CD4-positive, alpha-beta T cell treated with Interleukin-2 at 100 ng/mL for 4 hours (primary cell): ENCODE results near the gene DNAH17.
"Not testable (repeated sequence)": the region's sequence is repeated elsewhere in the genome, so short reads cannot be mapped to it uniquely, and the experiment has no call there.

Source experiments
- DNase-seq: peaks from one replicate; pipeline ENCODE4 v3.0.0-alpha.2; 2020; ENCODE audit warnings: low spot score

The DNAH17 gene

DNA sequence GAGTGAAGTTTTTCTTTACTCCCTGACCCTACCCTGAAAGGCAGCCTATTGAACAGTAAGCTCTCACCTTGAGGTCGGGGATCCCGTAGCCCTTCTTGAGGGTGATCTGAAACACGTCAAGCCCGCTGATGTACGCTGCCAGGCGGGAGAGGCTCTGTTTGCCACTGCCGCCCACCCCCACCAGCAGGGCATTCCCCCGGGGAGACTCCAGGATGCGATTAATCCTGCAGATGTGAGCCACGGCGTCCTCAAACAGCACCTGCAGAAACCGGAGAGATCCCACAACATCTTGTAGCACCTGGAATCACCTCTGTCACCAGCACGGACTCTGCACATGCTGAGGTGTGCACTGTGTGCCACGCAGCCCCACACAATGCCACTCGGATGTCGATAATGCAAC, 102.0 kb downstream of the DNAH17 start:
- no peak for DNase-seq

DNA sequence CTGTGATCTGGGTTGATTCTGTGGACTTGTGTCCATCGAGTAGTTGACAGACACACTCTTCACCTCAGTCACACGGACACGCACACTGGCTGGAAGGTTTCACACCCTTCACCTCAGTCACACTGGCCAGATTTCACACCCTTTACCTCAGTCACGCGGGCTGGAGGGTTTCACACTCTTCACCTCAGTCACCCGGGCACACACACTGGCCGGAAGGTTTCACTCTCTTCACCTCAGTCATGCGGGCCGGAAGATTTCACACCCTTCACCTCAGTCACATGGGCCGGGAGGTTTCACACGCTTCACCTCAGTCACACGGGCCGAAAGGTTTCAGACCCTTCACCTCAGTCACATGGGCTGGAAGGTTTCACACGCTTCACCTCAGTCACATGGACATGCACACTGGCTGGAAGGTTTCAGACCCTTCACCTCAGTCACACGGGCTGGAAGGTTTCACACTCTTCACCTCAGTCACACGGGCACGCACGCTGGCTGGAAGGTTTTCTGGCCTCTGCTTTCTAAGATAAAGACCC, 102.5 kb downstream of the DNAH17 start:
- peak; percentile 16 for DNase-seq

DNA sequence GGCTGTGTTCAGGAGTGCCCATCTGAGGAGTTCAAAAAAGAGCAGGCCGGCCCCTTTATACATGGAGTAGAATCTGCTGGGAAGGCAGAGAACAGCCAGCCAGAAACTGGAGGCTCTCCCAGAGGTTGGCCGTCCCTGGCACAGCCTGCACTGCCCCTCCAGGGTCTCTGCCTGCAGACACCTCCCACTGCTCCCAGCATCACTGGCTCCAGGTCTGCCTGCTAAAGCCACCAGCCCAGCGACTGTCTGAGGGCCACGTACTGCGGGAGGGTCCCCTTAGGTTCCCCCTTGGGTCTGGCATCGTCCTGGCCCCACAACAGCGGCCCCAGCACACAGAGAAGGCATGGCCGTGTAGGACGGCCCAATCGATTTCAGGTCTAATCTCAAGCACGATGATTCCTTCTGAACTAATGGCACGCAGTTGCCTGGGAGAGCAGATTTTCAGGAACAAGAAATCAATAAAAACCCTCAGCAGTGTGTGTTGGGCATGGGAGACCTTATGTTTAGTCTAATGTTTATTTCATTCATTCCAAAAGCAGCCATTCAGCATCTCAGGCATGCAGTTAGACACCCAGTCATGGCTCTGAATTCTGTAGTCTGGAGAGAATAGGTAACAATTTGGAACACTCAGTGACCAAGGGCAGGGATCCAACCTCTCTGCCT, 103.1 kb downstream of the DNAH17 start:
- DNase-seq, result no peak

- DNase-seq, result no peak
Measured at GRCh38 chr17:78472035-78472905, 104.9 kb downstream of the DNAH17 start.

- no peak for DNase-seq
Measured at GRCh38 chr17:78471635-78472034, 105.6 kb downstream of the DNAH17 start.

GRCh38 chr17:78469443-78469842, 107.8 kb downstream of the DNAH17 start:
- DNase-seq, result no peak

DNA sequence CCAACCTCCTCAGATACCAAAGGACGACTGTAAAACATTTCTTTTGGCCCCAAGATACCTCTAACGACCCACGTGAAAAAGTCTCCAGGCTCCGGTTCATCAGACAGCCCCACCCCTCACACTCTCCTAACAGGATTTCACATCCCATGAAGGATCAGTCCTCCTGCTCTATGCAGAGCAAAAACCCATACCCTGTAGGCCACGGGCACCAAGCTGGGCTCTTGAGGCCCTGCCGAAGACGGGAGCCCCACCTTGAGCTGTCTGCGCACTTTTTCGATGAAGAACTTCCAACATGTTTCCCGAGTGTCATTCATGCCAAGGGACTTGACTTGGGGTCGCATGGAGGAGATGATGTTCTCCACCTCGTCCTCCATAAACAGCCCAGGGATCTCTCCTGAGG, 108.8 kb downstream of the DNAH17 start:
- no peak for DNase-seq

GRCh38 chr17:78466786-78467715, 110.1 kb downstream of the DNAH17 start:
- DNase-seq, result no peak

DNA sequence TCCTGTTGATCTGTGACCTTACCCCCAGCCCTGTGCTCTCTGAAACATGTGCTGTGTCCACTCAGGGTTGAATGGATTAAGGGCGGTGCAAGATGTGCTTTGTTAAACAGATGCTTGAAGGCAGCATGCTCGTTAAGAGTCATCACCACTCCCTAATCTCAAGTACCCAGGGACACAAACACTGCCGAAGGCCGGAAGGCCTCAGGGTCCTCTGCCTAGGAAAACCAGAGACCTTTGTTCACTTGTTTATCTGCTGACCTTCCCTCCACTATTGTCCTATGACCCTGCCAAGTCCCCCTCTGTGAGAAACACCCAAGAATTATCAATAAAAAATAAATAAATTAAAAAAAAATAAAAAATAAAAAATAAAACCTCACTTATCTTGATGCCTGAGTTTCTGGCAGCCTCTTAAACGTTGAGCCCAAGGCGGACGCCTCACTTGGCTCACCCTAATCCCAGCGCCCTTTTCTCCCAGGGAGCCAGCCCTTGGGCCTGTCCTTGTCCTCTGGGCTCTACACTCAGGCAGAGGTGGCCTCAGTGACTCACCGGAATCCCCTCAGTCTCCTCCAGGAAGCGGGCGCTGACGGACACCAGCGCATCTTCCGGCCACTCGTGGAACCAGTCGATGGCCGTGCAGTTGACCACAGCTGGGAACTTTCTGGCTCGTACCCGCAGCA, 110.9 kb downstream of the DNAH17 start:
- not testable (repeated sequence) for DNase-seq

GRCh38 chr17:78462148-78462547, 115.0 kb downstream of the DNAH17 start:
- DNase-seq, result no peak

DNA sequence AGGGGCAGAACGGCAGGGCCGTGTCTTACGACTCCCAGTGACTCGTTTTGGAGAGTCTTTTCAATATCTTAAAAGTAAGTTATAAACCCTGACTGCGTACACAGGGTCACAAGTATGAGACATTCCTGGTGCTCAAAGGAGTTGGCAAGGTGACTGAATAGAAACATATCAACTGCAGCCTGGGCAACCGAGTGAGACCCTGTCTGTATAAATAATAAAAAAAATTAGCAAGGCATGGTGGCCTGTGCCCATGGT, 115.5 kb downstream of the DNAH17 start:
- DNase-seq, result no peak

DNA sequence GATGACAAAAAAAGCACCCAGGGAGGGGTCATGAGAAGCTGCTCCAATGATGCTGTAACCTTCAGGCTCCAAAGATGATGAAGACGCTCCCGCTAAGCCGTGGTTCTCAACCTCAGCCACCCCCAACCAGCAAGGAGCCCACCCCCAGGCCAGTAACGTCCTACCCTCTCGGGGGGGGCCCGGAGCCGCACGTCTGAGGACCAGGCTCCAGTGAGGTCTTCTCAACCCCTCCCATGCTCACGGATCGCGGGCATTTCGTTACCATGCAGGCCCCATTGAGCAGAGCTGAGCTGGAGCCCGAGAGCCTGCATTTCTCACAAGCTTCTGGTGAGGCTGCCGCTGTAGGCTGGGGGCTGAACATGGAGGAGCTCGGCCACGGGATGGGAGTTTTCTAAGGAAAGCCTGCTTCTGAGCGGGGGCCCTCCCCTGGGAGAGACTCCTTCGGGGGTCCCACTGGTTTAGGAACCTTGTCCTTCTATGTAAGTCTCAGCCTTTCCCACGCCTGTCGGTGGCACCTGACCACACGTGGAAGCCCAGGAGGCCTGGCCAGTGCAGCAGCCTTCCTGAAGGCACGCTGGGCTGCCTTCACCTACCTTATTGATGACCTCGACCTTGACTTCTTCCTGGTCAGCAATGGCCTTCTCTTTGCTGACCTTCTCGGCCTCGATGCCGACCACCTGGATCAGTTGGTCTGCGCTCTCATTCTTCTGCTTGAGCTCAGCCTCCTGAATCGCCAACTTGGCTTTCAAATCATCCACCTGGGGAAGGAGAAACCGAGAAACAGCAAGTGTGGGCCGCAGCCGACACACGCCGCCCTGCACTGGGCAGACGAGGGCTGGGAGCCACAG, 116.0 kb downstream of the DNAH17 start:
- no peak for DNase-seq

- no peak for DNase-seq
Measured at GRCh38 chr17:78460176-78460675, 117.0 kb downstream of the DNAH17 start.

- no peak for DNase-seq
Measured at GRCh38 chr17:78459696-78460095, 117.5 kb downstream of the DNAH17 start.

DNA sequence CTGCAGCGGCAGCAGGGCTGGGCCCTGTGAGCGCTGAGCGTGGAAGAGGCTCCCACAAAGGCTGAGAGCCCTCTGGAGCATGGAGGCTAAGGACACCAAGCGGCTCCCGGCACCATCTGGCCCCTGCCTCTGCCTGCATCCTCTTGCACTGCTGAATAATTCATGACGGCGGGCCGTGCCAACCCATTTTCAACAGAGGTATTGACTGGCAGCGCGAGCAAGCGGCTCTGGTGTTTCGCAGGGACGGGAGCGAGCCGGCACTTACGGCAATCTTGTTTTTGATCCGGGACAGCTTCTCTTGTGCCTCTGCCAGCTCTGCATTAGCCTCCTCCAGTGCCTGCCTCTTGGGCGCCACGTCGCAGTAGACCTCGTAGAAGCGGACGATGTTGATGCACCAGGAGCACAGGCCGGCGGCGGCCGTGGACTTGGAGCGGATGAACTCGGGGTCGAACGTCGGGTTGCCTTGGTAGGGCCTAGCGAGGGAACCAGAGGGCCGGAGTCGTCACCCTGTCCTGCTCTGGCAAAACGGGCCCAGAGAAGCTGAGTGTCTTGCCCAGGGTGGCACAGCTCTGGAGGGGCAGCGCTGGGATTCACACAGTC, 118.4 kb downstream of the DNAH17 start:
- DNase-seq, result no peak

DNA sequence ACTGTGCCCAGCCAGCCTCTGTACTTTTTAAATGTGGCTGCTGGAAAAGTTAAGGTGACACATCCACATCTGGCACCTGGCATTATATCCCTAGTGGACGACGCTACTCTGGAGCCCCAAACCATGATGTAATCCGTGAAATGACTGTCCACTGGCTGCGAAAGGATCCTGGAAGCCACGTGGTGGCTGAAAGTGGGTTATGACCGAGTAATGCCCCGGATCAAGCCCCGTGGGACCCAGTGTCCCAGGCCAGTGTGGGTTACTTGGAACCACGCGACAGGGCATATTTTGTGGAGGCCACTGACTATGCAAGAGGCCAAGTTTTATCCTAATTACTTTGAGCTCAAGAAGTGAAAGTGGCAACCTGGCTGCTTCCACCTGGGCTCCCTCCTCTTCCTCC, 119.1 kb downstream of the DNAH17 start:
- DNase-seq, result no peak

DNA sequence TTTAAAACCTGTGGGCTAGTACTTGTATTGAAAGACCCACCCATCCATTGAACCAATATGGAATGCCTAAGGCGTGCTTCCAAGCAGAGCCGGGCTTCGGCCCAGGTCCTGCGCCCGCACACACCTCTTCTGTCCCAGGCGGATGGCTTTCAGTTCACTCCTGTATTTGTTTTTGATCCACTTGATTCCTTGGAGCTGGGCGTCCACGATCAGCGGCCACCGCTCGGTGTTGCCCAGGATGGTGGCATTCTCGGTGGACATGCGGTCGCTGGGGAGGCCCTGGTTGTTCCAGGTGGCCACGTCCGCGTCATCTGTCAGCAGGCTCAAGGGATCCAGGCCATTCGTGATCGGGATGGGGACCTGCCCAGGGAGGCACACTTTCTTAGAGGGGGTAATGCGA, 122.8 kb downstream of the DNAH17 start:
- DNase-seq, result no peak

GRCh38 chr17:78451753-78452152, 125.4 kb downstream of the DNAH17 start:
- DNase-seq, result no peak

DNA sequence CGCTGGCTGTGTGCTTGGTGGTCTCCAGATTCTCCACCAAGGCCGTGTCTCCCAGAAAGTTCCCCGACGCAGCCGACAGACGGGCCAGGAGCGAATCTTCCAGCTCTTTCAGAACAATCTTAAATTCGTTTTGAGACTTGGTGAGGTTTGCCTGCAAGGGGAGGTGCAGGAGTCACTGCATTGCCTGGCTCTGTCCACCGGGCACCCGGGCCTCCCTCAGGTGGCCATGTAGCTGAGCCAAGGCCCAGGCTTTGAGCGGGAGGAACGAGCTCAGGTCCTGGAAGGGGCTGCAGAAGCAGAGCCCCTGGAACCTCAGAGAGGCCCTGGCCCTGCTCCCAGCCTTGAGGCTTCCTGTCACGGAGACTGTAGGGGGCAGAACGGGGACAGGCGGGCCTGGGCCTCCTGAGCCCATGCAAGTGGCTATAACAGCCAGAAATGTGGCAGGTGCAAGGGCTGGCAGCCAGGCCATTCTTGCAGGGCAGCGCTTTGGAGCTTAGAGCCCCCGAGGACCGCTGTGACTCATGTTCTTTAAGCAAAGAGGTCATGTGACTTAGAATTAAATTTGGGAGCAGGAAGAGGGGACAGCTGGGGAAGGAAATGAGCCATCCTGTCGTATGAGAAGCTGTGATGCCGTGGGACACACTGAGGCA, 126.4 kb downstream of the DNAH17 start:
- no peak for DNase-seq
